Thoracic aorta (tissue), 2 donors: Measurements from ENCODE around the gene ARFGAP2. TPM values are rescaled to one million over a fixed set of nuclear protein-coding genes. Genes with fewer than 3 reads are reported as not detected.

ENCODE experiments used
- ATAC-seq: fragments of 150-250 bp; one replicate; pipeline ENCODE4 v1.8.0; 2017; ENCODE audit warnings: low read depth; ENCODE audit not compliant: insufficient number of reproducible peaks, low FRiP score
- DNase-seq: peaks from one replicate; pipeline ENCODE4 v3.0.0-alpha.2; 2020; ENCODE audit warnings: low spot score
- H3K27ac ChIP-seq, 2 donors: fragments of 200-600 bp; sonication (generic); 1 replicate in 1 of 2; 2 replicates in 1 of 2; pipeline ENCODE4 v1.5.1; 2016; ENCODE audit warnings: mild to moderate bottlenecking in 2 of 2, moderate library complexity in 2 of 2
- H3K27me3 ChIP-seq: fragments of 200-600 bp; sonication (generic); replicated peaks from 2 replicates; pipeline ENCODE4 v1.6.0; 2016; ENCODE audit warnings: mild to moderate bottlenecking; ENCODE audit not compliant: insufficient read depth
- H3K36me3 ChIP-seq: fragments of 200-600 bp; sonication (generic); one replicate; pipeline ENCODE4 v1.5.1; 2016
- H3K4me1 ChIP-seq, 2 donors: fragments of 200-600 bp; sonication (generic); 1 replicate in 1 of 2; 2 replicates in 1 of 2; pipeline versions ENCODE4 v1.5.1 to v1.6.0; 2016; ENCODE audit warnings: low read depth in 2 of 2, mild to moderate bottlenecking in 1 of 2; ENCODE audit not compliant: control insufficient read depth in 1 of 2
- H3K4me3 ChIP-seq: fragments of 200-600 bp; sonication (generic); 2 replicates; pipeline ENCODE4 v1.5.1; 2016; ENCODE audit warnings: mild to moderate bottlenecking
- H3K9me3 ChIP-seq: fragments of 200-600 bp; sonication (generic); 2 replicates; pipeline ENCODE4 v1.5.1; 2016
- total RNA-seq, 2 donors: library from RNA; depleted of rRNA; stranded (reverse); fragments of >200 nt; gene quantifications; one replicate each; pipeline versions ENCODE4 v1.1.0 to v1.2.3, GENCODE V29; 2016
- TF ChIP-seq, protein P1 (sequence below): fragments of 200-600 bp; sonication (generic); IDR thresholded peaks from one replicate; pipeline ENCODE4 v1.5.1; 2019; ENCODE audit warnings: antibody characterized with exemption

The ARFGAP2 gene
- total RNA-seq, 2 donors from 2014 or later = 122 to 164 TPM

- no peaks in the 10 kb centered on the region for H3K27me3 ChIP-seq
- DNase-seq = no peak
- no peak for ATAC-seq
- H3K4me1 ChIP-seq = peaks cover 0 to 11% of the 10 kb centered on the region in 2 donors
- TF ChIP-seq, protein P1, sequence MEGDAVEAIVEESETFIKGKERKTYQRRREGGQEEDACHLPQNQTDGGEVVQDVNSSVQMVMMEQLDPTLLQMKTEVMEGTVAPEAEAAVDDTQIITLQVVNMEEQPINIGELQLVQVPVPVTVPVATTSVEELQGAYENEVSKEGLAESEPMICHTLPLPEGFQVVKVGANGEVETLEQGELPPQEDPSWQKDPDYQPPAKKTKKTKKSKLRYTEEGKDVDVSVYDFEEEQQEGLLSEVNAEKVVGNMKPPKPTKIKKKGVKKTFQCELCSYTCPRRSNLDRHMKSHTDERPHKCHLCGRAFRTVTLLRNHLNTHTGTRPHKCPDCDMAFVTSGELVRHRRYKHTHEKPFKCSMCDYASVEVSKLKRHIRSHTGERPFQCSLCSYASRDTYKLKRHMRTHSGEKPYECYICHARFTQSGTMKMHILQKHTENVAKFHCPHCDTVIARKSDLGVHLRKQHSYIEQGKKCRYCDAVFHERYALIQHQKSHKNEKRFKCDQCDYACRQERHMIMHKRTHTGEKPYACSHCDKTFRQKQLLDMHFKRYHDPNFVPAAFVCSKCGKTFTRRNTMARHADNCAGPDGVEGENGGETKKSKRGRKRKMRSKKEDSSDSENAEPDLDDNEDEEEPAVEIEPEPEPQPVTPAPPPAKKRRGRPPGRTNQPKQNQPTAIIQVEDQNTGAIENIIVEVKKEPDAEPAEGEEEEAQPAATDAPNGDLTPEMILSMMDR = no peak
- H3K9me3 ChIP-seq = no peaks in the 10 kb centered on the region
- peaks cover 64% of the 10 kb centered on the region for H3K36me3 ChIP-seq
- no peak overlapping the region for H3K4me3 ChIP-seq
- no peak overlapping the region for H3K27ac ChIP-seq
Observed at GRCh38 chr11:47165253-47165840, 11.3 kb downstream of the ARFGAP2 start.

DNA sequence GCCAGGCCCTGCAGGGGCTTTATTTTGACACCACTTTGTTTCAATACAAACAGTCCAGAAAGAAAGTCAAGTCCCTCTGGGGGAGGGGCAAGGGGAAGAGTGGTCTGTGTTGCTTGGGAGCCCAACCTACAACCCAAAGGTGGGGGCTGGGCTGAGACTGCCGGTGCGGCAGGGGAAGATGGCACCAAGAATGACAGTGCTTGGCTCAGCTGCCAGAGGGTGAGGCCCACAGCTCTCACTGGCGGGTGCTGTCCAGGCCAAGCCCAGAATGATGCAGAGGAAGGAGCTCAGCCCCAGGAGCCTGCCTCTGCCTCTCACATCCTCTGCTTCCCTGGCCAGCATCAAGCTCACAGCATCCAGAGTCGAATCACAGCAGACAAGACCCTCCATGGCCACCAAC is 12.4 kb downstream of the ARFGAP2 start:
- TF ChIP-seq, protein P1 = no peak
- H3K4me1 ChIP-seq = peaks cover 0 to 11% of the 10 kb centered on the region in 2 donors
- no peak overlapping the region for H3K27ac ChIP-seq
- no peak for DNase-seq
- no peak for ATAC-seq
- no peaks in the 10 kb centered on the region for H3K27me3 ChIP-seq
- no peaks in the 10 kb centered on the region for H3K9me3 ChIP-seq
- H3K36me3 ChIP-seq = peaks cover 55% of the 10 kb centered on the region
- no peak overlapping the region for H3K4me3 ChIP-seq

DNA sequence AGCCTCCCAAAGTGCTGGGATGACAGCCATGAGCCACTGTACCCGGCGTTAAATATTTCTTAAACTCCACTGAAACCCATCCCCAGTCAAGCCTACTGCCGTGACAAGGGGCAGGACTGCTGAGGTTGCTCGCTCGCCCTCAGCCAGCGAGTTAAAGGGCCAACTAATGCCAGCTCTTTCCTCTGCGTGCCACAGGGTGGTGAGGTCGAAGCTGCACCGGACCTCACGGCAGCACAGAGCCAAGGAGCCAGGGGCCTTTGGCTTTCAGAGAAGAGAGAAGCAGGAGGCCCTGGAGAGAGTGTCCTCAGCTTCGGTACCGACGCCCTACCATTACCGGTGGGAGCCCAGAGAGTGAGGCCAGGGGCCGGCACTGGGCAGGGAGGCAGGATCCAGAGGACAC is 12.8 kb downstream of the ARFGAP2 start:
- Histone ChIP-seq H3K27me3 (no peaks in the 10 kb centered on the region), H3K4me3 (no peak overlapping the region), H3K36me3 (peaks cover 51% of the 10 kb centered on the region), H3K27ac (no peak overlapping the region), H3K9me3 (no peaks in the 10 kb centered on the region), H3K4me1 (peaks cover 0 to 11% of the 10 kb centered on the region in 2 donors)
- ATAC-seq (no peak), DNase-seq (no peak)
- TF ChIP-seq, protein P1 = no peak

- Histone ChIP-seq H3K36me3 (peaks cover 47% of the 10 kb centered on the region), H3K4me3 (no peak overlapping the region), H3K27me3 (no peaks in the 10 kb centered on the region), H3K9me3 (no peaks in the 10 kb centered on the region), H3K4me1 (peaks cover 0 to 11% of the 10 kb centered on the region in 2 donors), H3K27ac (no peak overlapping the region)
- DNase-seq = no peak
- no peak for ATAC-seq
- TF ChIP-seq, protein P1 = no peak
Observed at GRCh38 chr11:47163193-47163592, 13.5 kb downstream of the ARFGAP2 start.

DNA sequence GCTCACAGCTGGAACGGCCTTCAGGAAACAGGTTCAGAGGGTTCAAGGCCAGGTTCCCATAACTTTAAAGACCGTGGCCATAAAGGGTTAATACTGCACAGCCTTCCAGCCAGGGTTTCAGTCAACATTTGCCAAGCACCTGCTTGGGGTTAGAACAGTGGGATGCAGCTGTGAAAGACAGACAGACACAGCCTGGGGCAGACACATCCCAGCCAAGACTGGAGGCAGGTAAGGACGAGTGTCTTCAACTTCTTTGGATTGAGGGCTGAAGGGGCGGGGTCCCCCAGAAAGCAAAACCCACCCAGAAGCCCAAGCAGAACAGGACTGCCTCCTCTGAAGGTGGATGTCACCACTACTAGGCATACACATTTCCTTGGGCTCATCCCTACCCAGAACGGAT is 14.3 kb downstream of the ARFGAP2 start:
- Histone ChIP-seq H3K9me3 (no peaks in the 10 kb centered on the region), H3K27ac (no peak overlapping the region), H3K36me3 (peaks cover 39% of the 10 kb centered on the region), H3K4me3 (no peak overlapping the region), H3K4me1 (peaks cover 0 to 11% of the 10 kb centered on the region in 2 donors), H3K27me3 (no peaks in the 10 kb centered on the region)
- TF ChIP-seq, protein P1 = no peak
- DNase-seq (no peak), ATAC-seq (no peak)
